Muscle of arm (tissue), 12 donors: ENCODE data around the gene CYGB. TPM values are rescaled to one million over a fixed set of nuclear protein-coding genes. Genes with fewer than 3 reads are reported as not detected.

Experiments
- DNase-seq: peaks from one replicate; pipeline ENCODE4 v3.0.0-alpha.2; 2013
- polyA plus RNA-seq, 12 donors: library from polyadenylated mRNA; unstranded; fragments of 120-200 nt; gene quantifications; one replicate each; pipeline ENCODE4 v1.2.1, GENCODE V29; 2013; ENCODE audit not compliant: insufficient read length in 12 of 12

Gene CYGB
- polyA plus RNA-seq, 12 donors = 12.8 to 35.3 (median 15.3) TPM; not detected in 1

DNA sequence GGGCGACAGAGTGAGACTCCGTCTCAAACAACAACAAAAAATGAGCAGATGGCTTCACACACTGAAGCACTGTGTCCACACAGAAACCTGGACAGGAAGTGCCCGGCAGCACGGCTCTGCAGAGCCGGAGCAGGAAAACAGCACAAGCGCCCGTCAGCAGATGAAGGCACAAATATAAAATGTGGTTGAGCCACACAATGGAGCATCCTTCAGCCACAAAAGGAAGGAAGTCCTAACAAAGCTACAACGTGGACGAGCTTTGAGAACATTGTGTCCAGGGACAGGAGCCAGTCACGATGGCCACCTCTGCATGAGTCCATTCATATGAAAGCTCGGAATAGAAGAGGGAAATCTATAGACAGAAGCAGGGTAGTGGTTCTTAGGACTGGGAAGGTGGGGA is 51.9 kb downstream of the CYGB start:
- no peak for DNase-seq

- no peak for DNase-seq
Measured at GRCh38 chr17:76484228-76484725, 53.2 kb downstream of the CYGB start.

DNA sequence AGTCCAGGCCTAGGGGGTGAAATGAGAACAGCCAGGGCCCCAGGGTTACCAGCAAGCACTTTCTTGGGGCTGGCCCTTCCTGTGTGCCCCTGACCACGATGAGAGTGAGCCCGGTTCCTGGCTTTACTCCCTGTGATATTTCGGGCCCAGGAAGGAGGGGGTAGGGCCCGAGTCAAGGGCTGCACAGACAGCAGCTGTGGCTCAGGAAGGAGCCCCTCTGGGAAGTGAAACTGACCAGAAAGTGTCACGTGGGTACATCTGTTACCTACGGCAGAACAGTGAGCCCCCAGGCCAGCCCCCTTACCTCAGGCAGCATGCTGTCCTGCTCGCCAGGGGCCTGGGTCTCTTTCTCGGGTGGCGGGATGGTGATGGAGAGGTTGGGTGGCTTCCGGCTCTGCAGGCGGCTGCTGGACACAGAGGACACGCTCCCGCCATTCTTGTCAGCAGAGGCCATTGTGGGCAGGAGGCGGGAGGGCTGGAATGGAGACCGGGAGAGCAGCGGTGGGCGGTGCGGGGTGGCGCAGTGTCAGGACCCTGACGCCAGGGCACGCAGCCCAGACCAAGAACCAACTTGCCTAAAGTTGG is 56.3 kb downstream of the CYGB start:
- DNase-seq = no peak

DNA sequence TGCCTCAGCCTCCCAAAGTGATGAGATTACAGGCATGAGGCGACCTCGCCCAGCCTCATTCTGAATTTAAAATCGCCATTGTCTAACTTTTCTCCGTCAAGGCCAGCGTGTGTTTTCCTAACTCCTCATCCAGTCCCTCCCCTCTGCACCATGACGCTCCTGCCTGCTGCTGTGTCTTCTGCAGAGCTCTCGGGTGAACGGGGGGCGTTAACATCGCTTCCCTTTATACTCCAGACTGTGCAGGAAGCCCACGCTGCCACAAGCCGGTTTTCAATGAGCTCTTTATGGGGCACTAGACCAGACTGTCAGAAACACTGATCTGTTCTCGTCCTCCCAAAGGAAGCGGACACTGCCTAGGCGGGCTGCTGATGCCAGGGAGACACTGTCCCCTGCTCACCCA is 56.9 kb downstream of the CYGB start:
- peak; percentile 41 for DNase-seq

- DNase-seq = no peak
Measured at GRCh38 chr17:76479515-76480060, 57.9 kb downstream of the CYGB start.

- no peak for DNase-seq
Measured at GRCh38 chr17:76478730-76479514, 58.6 kb downstream of the CYGB start.

- no peak for DNase-seq
Measured at GRCh38 chr17:76478097-76478496, 59.4 kb downstream of the CYGB start.

DNA sequence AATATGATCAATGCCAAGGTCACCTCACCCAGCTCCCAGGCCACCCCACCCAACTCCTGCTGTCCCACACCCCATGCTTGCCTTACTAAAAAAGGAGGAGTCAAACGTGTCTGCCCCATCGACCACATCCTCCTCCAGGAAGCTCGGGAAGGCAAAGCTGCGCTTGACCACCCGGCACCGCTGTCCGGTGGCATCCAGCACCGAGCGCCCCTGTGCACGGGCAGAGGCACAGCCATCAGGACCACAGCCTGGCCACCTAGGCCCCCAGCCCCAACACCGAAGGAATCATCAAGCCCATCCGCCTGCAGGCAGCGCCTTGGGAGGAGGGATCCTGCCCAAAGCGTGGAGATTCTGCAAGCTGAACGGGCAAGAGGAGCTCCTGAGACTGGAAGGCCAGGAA is 59.9 kb downstream of the CYGB start:
- no peak for DNase-seq

Other genes starting within 250 kb of the CYGB start
- 10 to 100 TPM in 1 of 12 donors, 1 to 10 TPM in 10, not detected in 1; 2.7 to 10.3 (median 3.4) TPM for gene QRICH2, start 229.4 kb downstream of the CYGB start, polyA plus RNA-seq
- gene PRPSAP1, start 183.8 kb downstream of the CYGB start, polyA plus RNA-seq = 10 to 100 TPM in 11 of 12 donors, not detected in 1; 16.0 to 50.7 (median 33.9) TPM
- gene SPHK1, start 153.1 kb downstream of the CYGB start, polyA plus RNA-seq = 1 to 10 TPM in 8 of 12 donors, under 1 TPM in 2, not detected in 2; 0.91 to 4.8 (median 1.6) TPM
- 10 to 100 TPM in 10 of 12 donors, 1 to 10 TPM in 1, not detected in 1; 9.3 to 25.8 (median 14.5) TPM for gene UBE2O, start 84.6 kb downstream of the CYGB start, polyA plus RNA-seq
- gene AANAT, start 70.1 kb downstream of the CYGB start, polyA plus RNA-seq = under 1 TPM in 6 of 12 donors, not detected in 6; 0.33 to 0.66 (median 0.46) TPM
- 10 to 100 TPM in 1 of 12 donors, 1 to 10 TPM in 9, not detected in 2; 3.6 to 12.2 (median 4.9) TPM for gene RHBDF2, start 36.3 kb downstream of the CYGB start, polyA plus RNA-seq
- gene PRCD, start 2.3 kb upstream of the CYGB start, polyA plus RNA-seq = 1 to 10 TPM in 10 of 12 donors, not detected in 2; 2.8 to 6.2 (median 3.6) TPM
- gene ST6GALNAC2, start 48.2 kb upstream of the CYGB start, polyA plus RNA-seq = 10 to 100 TPM in 1 of 12 donors, 1 to 10 TPM in 9, not detected in 2; 1.3 to 22.9 (median 2.3) TPM
- 10 to 100 TPM in 1 of 12 donors, 1 to 10 TPM in 2, under 1 TPM in 8, not detected in 1; 0.34 to 53.1 (median 0.54) TPM for gene ST6GALNAC1, start 106.0 kb upstream of the CYGB start, polyA plus RNA-seq
- 100 to 1,000 TPM in 9 of 12 donors, 10 to 100 TPM in 2, not detected in 1; 85.9 to 203 (median 140) TPM for gene MXRA7, start 173.3 kb upstream of the CYGB start, polyA plus RNA-seq
- 10 to 100 TPM in 11 of 12 donors, not detected in 1; 19.7 to 33.7 (median 21.5) TPM for gene JMJD6, start 188.9 kb upstream of the CYGB start, polyA plus RNA-seq
- 10 to 100 TPM in 11 of 12 donors, not detected in 1; 11.9 to 28.1 (median 21.1) TPM for gene METTL23, start 189.1 kb upstream of the CYGB start, polyA plus RNA-seq
- gene SRSF2, start 199.6 kb upstream of the CYGB start, polyA plus RNA-seq = 100 to 1,000 TPM; 169 to 490 (median 233) TPM
- gene MFSD11, start 200.4 kb upstream of the CYGB start, polyA plus RNA-seq = 10 to 100 TPM in 11 of 12 donors, not detected in 1; 18.5 to 50.7 (median 38.0) TPM